ENCODE results near the gene DIP2C.
"Not testable (repeated sequence)": the region's sequence is repeated elsewhere in the genome, so short reads cannot be mapped to it uniquely, and the experiment has no call there.

The DIP2C gene

GRCh38 chr10:396535-397220 is 292.8 kb downstream of the DIP2C start:
- FAIRE-seq = no peak

- FAIRE-seq = no peak
These were observed 293.4 kb downstream of the DIP2C start for GRCh38 chr10:396107-396506.

- no peak for FAIRE-seq
These were observed 293.8 kb downstream of the DIP2C start for GRCh38 chr10:395665-396064.

- FAIRE-seq = not testable (repeated sequence)
These were observed 294.9 kb downstream of the DIP2C start for GRCh38 chr10:394439-395101.

- FAIRE-seq = no peak
These were observed 295.6 kb downstream of the DIP2C start for GRCh38 chr10:393787-394438.

GRCh38 chr10:393106-393745 is 296.2 kb downstream of the DIP2C start:
- FAIRE-seq = no peak

GRCh38 chr10:392705-393037 is 296.8 kb downstream of the DIP2C start:
- FAIRE-seq = no peak

- FAIRE-seq = no peak
These were observed 297.4 kb downstream of the DIP2C start for GRCh38 chr10:391847-392704.

GRCh38 chr10:391305-391704 is 298.2 kb downstream of the DIP2C start:
- FAIRE-seq = no peak

- FAIRE-seq = no peak
These were observed 298.9 kb downstream of the DIP2C start for GRCh38 chr10:390449-391100.

GRCh38 chr10:389836-390448 is 299.5 kb downstream of the DIP2C start:
- FAIRE-seq = no peak

GRCh38 chr10:389261-389790 is 300.1 kb downstream of the DIP2C start:
- FAIRE-seq = no peak

- FAIRE-seq = no peak
These were observed 300.8 kb downstream of the DIP2C start for GRCh38 chr10:388661-389045.

GRCh38 chr10:387909-388660 is 301.4 kb downstream of the DIP2C start:
- FAIRE-seq = no peak

- FAIRE-seq = no peak
These were observed 301.9 kb downstream of the DIP2C start for GRCh38 chr10:387593-387891.

GRCh38 chr10:386771-387592 is 302.5 kb downstream of the DIP2C start:
- no peak for FAIRE-seq

GRCh38 chr10:385571-386300 is 303.7 kb downstream of the DIP2C start:
- FAIRE-seq = no peak

- no peak for FAIRE-seq
These were observed 304.7 kb downstream of the DIP2C start for GRCh38 chr10:384538-385305.

- no peak for FAIRE-seq
These were observed 305.9 kb downstream of the DIP2C start for GRCh38 chr10:383519-383918.

All from TTC549 (cell line).